Activated naive CD4-positive, alpha-beta T cell treated with anti-CD3 and anti-CD28 coated beads, Interleukin-2, amount 10 ng/mL, durations not matched to agents 7 days and 5 days (primary cell): Measurements from ENCODE around the gene ARRDC4.

Source experiments
- CTCF ChIA-PET: fragments of 350-600 bp; sonication (Branson Sonifier 250); formaldehyde crosslinking; loops from one replicate; lab custom pipeline; 2021; ENCODE audit warnings: antibody characterized with exemption; lab: Charles Lee
- DNase-seq: peaks from one replicate; pipeline ENCODE4 v3.0.0-alpha.2; 2020
- H3K27ac Mint-ChIP-seq: one replicate; pipeline ENCODE4 v1.8.0; 2021; ENCODE audit warnings: mild to moderate bottlenecking, moderate library complexity, mixed read lengths
- H3K27me3 Mint-ChIP-seq: one replicate; pipeline ENCODE4 v1.8.0; 2021; ENCODE audit warnings: mild to moderate bottlenecking, mixed read lengths
- H3K36me3 Mint-ChIP-seq: one replicate; pipeline ENCODE4 v1.8.0; 2021; ENCODE audit warnings: mixed read lengths
- H3K4me1 Mint-ChIP-seq: one replicate; pipeline ENCODE4 v1.8.0; 2021; ENCODE audit warnings: mixed read lengths
- H3K4me3 Mint-ChIP-seq: one replicate; pipeline ENCODE4 v1.8.0; 2021; ENCODE audit warnings: mild to moderate bottlenecking, moderate library complexity, mixed read lengths
- H3K9me3 Mint-ChIP-seq: one replicate; pipeline ENCODE4 v1.8.0; 2021; ENCODE audit warnings: mixed read lengths

ARRDC4 gene

DNA sequence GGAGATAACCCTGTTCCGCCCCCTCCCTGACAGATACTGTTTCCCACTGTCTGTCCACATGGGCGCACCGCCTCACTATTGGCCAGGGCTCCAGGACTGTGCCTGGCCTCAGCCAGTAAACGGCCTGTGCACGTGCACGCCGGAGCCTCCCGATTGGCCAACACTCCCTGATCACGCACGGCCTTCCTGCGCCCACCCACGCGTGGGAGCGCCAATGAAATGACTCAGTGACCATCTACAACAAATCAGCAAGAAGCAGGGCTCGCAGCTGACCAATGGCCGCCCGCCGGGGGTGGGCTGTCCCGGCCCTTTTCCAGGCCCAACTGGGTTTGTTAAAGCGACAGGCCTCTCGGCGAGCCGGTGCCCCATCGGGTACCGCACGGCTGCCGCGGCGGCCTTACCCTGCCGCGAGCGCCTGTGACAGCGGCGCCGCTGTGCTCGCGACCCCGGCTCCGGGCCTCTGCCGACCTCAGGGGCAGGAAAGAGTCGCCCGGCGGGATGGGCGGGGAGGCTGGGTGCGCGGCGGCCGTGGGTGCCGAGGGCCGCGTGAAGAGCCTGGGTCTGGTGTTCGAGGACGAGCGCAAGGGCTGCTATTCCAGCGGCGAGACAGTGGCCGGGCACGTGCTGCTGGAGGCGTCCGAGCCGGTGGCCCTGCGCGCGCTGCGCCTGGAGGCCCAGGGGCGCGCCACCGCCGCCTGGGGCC, at the start of gene ARRDC4:
Gene ARRDC4, plus strand, starts transcription at position 340 of the 703 bp plus-strand sequence. Its CDS starts 159 bp downstream, at position 499.
- Mint-ChIP-seq H3K4me3 (peak within 1 kb of the TSS; percentile 67), H3K27ac (no peak within 1 kb of the TSS), H3K9me3 (no peaks in the 10 kb centered on the region), H3K4me1 (peaks cover 21% of the 10 kb centered on the region), H3K36me3 (no peaks in the 10 kb centered on the region), H3K27me3 (peaks cover 30% of the 10 kb centered on the region)
- DNase-seq: peak; percentile 99
- CTCF ChIA-PET: no interaction called here

- no peaks in the 10 kb centered on the region for H3K36me3 Mint-ChIP-seq
- CTCF ChIA-PET: no interaction called here
- no peaks in the 10 kb centered on the region for H3K27me3 Mint-ChIP-seq
- H3K4me3 Mint-ChIP-seq: no peak overlapping the region
- no peaks in the 10 kb centered on the region for H3K9me3 Mint-ChIP-seq
- H3K27ac Mint-ChIP-seq: no peak overlapping the region
- no peaks in the 10 kb centered on the region for H3K4me1 Mint-ChIP-seq
- no peak for DNase-seq
These were observed 45.8 kb upstream of the ARRDC4 start for GRCh38 chr15:97914711-97915110.

DNA sequence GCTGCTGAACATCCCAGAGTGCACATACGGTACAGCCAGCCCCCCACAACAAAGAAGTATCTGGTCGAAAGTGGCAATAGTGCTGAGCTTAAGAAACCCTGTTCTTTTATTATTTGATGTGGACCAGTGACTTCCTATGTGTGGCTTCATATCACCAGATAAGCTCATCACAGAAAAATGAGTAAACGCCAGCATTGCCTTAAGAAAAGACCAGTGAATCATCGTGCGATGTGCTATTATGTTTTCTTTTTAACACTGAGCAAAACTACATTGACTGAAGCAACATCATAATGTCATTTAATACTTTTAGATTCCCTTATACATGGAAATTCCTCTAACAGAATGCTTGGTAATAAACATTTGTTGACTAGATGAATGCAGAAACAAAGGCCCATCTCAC, 45.2 kb upstream of the ARRDC4 start:
- CTCF ChIA-PET: no interaction called here
- H3K4me1 Mint-ChIP-seq: no peaks in the 10 kb centered on the region
- DNase-seq: no peak
- H3K4me3 Mint-ChIP-seq: no peak overlapping the region
- H3K27me3 Mint-ChIP-seq: no peaks in the 10 kb centered on the region
- H3K36me3 Mint-ChIP-seq: no peaks in the 10 kb centered on the region
- H3K9me3 Mint-ChIP-seq: no peaks in the 10 kb centered on the region
- no peak overlapping the region for H3K27ac Mint-ChIP-seq

DNA sequence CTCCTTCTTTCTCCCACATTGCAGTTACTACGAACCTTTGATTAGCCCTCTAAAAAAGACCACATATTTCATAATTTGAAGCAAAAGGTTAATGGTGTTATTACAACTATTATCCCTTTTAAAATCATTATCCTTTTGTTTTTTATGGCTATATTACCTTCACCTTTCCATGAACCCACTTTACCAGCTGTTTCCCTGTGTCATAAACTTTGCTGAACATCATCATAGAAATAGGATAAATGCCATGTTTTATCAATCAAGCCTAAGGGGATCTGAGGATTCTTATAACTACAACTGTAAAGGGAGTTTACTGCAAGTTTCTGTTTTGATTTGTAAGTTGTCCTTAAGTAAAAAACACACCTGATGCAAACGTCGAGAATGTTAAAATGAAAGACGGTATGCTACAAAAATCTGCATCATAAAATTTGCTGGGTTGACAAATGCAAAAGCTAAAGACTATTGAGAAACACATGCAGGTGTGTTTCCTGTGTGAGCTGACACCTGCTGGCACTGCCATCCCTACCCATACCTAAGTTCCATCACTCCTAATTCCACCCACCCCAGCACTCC, 39.1 kb upstream of the ARRDC4 start:
- no peak overlapping the region for H3K27ac Mint-ChIP-seq
- no peak for DNase-seq
- no peak overlapping the region for H3K4me3 Mint-ChIP-seq
- CTCF ChIA-PET: no interaction called here
- no peaks in the 10 kb centered on the region for H3K36me3 Mint-ChIP-seq
- H3K9me3 Mint-ChIP-seq: peaks cover 2% of the 10 kb centered on the region
- no peaks in the 10 kb centered on the region for H3K27me3 Mint-ChIP-seq
- no peaks in the 10 kb centered on the region for H3K4me1 Mint-ChIP-seq

DNA sequence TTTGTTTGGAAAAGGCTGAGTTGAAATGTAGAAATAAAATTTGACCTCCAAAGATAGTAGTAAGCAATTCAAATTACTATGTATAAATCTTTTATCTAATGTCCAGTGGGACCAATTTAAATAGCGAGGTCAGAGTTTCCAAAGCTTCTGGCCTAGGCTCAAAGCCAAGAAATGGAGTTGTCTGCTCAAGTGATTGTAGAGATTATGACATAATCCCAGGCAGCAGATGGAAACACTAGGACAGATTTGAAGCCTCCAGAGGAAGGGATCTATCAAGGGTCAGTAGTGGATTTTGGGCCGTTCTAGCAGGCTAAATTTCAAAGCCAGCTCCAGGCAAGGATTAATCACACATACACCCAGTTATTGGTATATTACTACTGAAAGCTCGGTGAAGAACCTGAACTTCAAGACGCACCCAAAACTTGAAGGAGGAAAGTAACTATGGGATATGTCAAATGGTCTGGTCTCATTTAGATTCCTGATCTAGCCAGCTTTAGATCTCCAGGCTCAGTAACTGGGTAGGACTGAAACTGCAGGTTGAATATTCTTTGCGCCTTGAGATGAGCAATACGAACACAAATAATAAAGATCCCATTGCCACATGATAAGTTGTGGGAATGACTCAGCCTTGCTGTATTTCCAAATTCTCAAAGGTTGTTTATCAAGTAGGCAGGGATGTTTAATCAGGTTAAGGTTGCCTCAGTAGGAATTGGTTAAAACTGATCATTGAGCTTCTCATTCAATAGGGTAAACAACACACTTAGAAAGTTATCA, 30.9 kb upstream of the ARRDC4 start:
- CTCF ChIA-PET: interaction anchor here (0.9 kb wide), 1 partner anchor 31 kb away, joined by 5 read pairs; no protein-coding TSS in a partner anchor
- peaks cover 5% of the 10 kb centered on the region for H3K9me3 Mint-ChIP-seq
- no peaks in the 10 kb centered on the region for H3K27me3 Mint-ChIP-seq
- no peak overlapping the region for H3K27ac Mint-ChIP-seq
- no peak for DNase-seq
- H3K4me3 Mint-ChIP-seq: no peak overlapping the region
- H3K36me3 Mint-ChIP-seq: no peaks in the 10 kb centered on the region
- H3K4me1 Mint-ChIP-seq: no peaks in the 10 kb centered on the region

DNA sequence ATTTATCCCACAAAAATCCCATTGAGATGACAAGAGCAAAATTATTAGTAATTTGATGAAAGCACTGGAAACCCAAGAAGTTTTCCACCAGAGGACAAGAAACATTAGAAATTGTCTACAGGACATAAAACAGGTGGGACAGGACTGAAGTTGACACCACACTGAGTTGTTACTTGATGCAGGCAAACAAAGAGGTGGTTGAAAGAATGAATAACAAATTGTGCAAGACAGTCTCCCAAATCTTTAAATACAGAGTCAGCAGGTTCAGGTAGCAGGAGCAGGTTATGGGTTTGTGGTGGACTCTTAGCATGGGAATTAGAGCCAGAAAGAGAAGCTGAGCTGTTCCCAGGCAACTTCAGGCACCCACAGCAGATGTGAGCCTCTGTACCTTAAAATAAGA, 30.3 kb upstream of the ARRDC4 start:
- Mint-ChIP-seq H3K36me3 (no peaks in the 10 kb centered on the region), H3K27ac (no peak overlapping the region), H3K4me1 (no peaks in the 10 kb centered on the region), H3K9me3 (peaks cover 5% of the 10 kb centered on the region), H3K27me3 (no peaks in the 10 kb centered on the region), H3K4me3 (no peak overlapping the region)
- DNase-seq: no peak
- CTCF ChIA-PET: interaction anchor here (0.9 kb wide), 1 partner anchor 31 kb away, joined by 5 read pairs; no protein-coding TSS in a partner anchor

- Mint-ChIP-seq H3K27me3 (no peaks in the 10 kb centered on the region), H3K27ac (no peak overlapping the region), H3K4me3 (no peak overlapping the region), H3K4me1 (no peaks in the 10 kb centered on the region), H3K36me3 (no peaks in the 10 kb centered on the region), H3K9me3 (peaks cover 5% of the 10 kb centered on the region)
- CTCF ChIA-PET: no interaction called here
- DNase-seq: no peak
These were observed 29.2 kb upstream of the ARRDC4 start for GRCh38 chr15:97931314-97931713.

DNA sequence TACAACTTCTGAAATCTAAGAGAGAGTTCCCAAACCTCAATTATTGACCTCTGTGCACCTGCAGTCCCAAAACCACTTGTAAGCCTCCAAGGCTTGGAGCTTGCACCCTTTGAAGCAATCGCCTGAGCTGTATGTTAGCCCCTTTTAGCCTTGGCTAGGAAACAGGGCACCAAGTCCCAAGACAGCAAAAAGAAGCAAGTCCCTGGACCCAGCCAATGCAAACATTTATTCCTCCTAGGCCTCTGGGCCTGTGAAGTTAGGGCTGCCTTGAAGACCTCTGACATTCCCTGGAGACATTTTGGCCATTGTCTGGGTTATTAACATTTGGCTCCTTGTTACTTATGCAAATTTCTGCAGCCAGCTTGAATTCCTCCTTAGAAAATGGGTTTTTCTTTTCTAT, 26.9 kb upstream of the ARRDC4 start:
- no peak overlapping the region for H3K4me3 Mint-ChIP-seq
- H3K27me3 Mint-ChIP-seq: no peaks in the 10 kb centered on the region
- CTCF ChIA-PET: no interaction called here
- no peaks in the 10 kb centered on the region for H3K4me1 Mint-ChIP-seq
- DNase-seq: no peak
- H3K9me3 Mint-ChIP-seq: peaks cover 5% of the 10 kb centered on the region
- no peaks in the 10 kb centered on the region for H3K36me3 Mint-ChIP-seq
- H3K27ac Mint-ChIP-seq: no peak overlapping the region

DNA sequence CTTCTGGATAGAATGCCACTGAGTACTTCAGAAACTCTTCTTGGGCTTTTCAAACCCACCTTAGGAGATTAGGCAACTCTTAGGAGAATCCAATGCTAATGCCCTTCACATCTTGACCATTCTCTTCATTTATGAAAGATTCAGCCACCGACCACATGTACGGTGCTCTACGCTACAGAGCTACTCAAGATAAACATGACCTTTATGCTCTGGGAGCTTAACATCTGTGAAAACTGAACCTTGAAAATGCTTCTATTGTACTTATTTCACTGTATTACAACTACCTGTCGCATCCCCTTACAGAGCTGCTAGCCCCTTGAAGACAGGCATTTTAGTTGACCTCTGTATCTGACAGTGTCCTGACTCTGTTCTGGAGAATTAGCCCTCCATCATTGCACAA, 19.5 kb upstream of the ARRDC4 start:
- no peak for DNase-seq
- Mint-ChIP-seq H3K27ac (no peak overlapping the region), H3K27me3 (peaks cover 3% of the 10 kb centered on the region), H3K4me1 (no peaks in the 10 kb centered on the region), H3K4me3 (no peak overlapping the region), H3K36me3 (no peaks in the 10 kb centered on the region), H3K9me3 (no peaks in the 10 kb centered on the region)
- CTCF ChIA-PET: no interaction called here

GRCh38 chr15:97941572-97941971, 18.9 kb upstream of the ARRDC4 start:
- CTCF ChIA-PET: no interaction called here
- Mint-ChIP-seq H3K27ac (no peak overlapping the region), H3K9me3 (no peaks in the 10 kb centered on the region), H3K27me3 (peaks cover 3% of the 10 kb centered on the region), H3K4me1 (no peaks in the 10 kb centered on the region), H3K4me3 (no peak overlapping the region), H3K36me3 (no peaks in the 10 kb centered on the region)
- DNase-seq: no peak

DNA sequence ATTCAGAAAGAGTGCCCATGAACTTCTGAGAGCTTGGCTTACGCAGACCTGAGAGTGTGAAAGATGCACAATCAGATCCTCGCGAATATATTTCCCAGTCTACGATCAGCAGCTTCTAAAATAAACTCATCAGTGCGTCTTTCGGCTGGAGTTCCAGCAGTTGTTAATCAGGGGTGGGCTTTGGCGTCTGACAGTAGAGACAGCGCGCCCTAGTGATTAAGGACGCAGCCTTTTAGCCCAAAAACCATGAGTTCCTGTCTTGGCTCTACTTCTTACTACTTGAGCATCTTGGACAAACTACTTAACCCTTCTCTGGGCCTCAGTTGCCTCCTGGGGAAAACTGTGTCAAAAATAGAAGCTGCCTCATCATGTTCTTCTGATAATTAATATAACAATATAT, 15.8 kb upstream of the ARRDC4 start:
- H3K9me3 Mint-ChIP-seq: no peaks in the 10 kb centered on the region
- DNase-seq: no peak

GRCh38 chr15:97947465-97948260, 12.8 kb upstream of the ARRDC4 start:
- no peak for DNase-seq
- CTCF ChIA-PET: no interaction called here
- H3K27me3 Mint-ChIP-seq: peaks cover 3% of the 10 kb centered on the region
- H3K4me3 Mint-ChIP-seq: no peak overlapping the region
- H3K9me3 Mint-ChIP-seq: no peaks in the 10 kb centered on the region
- H3K36me3 Mint-ChIP-seq: no peaks in the 10 kb centered on the region
- H3K4me1 Mint-ChIP-seq: no peaks in the 10 kb centered on the region
- no peak overlapping the region for H3K27ac Mint-ChIP-seq

More for the DNA sequence above, 15.8 kb upstream of the ARRDC4 start:
- Mint-ChIP-seq H3K36me3 (no peaks in the 10 kb centered on the region), H3K27ac (no peak overlapping the region), H3K4me1 (no peaks in the 10 kb centered on the region), H3K4me3 (no peak overlapping the region), H3K27me3 (peaks cover 3% of the 10 kb centered on the region)
- CTCF ChIA-PET: no interaction called here

- Mint-ChIP-seq H3K27ac (no peak overlapping the region), H3K4me1 (no peaks in the 10 kb centered on the region), H3K27me3 (no peaks in the 10 kb centered on the region), H3K36me3 (no peaks in the 10 kb centered on the region), H3K9me3 (no peaks in the 10 kb centered on the region), H3K4me3 (no peak overlapping the region)
- CTCF ChIA-PET: no interaction called here
- no peak for DNase-seq
These were observed 7.2 kb upstream of the ARRDC4 start for GRCh38 chr15:97953254-97953653.

DNA sequence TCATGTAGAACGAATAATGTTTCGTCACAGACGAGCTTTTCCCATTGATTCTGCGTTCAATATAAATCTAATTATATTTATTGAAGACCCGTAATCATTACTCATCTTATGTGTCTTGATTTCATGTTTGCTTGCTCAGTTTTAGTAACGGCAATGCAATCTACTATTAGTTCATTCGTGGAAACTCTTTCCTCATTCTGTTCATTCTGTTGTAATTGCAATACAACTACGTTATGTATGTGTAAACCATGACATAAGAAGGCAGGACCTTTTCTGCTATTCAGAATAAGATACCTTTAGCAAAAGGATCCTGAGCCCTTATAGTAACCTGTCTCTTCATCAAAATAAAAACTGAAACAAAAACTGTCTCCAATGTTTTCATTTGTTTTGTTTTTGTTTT, 6.8 kb upstream of the ARRDC4 start:
- H3K27ac Mint-ChIP-seq: no peak overlapping the region
- no peak for DNase-seq
- CTCF ChIA-PET: no interaction called here
- H3K27me3 Mint-ChIP-seq: peaks cover 4% of the 10 kb centered on the region
- H3K4me1 Mint-ChIP-seq: no peaks in the 10 kb centered on the region
- H3K4me3 Mint-ChIP-seq: no peak overlapping the region
- H3K36me3 Mint-ChIP-seq: no peaks in the 10 kb centered on the region
- no peaks in the 10 kb centered on the region for H3K9me3 Mint-ChIP-seq
